Small intestine (tissue), 7 donors: ENCODE measurements around the gene PTPN11. TPM values are rescaled to one million over a fixed set of nuclear protein-coding genes. Genes with fewer than 3 reads are reported as not detected.
"Not testable (repeated sequence)": the region's sequence is repeated elsewhere in the genome, so short reads cannot be mapped to it uniquely, and the experiment has no call there.

Experiments
- DNase-seq, 2 donors: peaks; one replicate each; pipeline versions ENCODE4 v3.0.0 to v3.0.0-alpha.2; 2013
- FAIRE-seq: peaks from 2 replicates; lab custom pipeline; 2012; peaks lifted over from hg19 to GRCh38; lab: Jason Lieb, UNC
- H3K27ac ChIP-seq, 3 donors: one replicate each; pipeline ENCODE4 v1.5.1; 2013; ENCODE audit warnings: low read length in 2 of 3, mild to moderate bottlenecking in 2 of 3, control low read depth in 1 of 3, inconsistent platforms in 1 of 3, low read depth in 1 of 3, moderate library complexity in 1 of 3
- H3K27me3 ChIP-seq, 3 donors: one replicate each; pipeline ENCODE4 v1.6.1; 2013; ENCODE audit warnings: low read length in 3 of 3, inconsistent platforms in 1 of 3; ENCODE audit not compliant: control insufficient read depth in 3 of 3, insufficient read depth in 3 of 3
- H3K36me3 ChIP-seq, 3 donors: one replicate each; pipeline ENCODE4 v1.6.1; 2013; ENCODE audit warnings: low read length in 3 of 3, inconsistent platforms in 1 of 3, low read depth in 1 of 3, mild to moderate bottlenecking in 1 of 3, moderate library complexity in 1 of 3; ENCODE audit not compliant: control insufficient read depth in 3 of 3, insufficient read depth in 2 of 3
- H3K4me1 ChIP-seq, 3 donors: one replicate each; pipeline ENCODE4 v1.6.1; 2013; ENCODE audit warnings: low read length in 2 of 3, inconsistent platforms in 1 of 3, low read depth in 1 of 3, mild to moderate bottlenecking in 1 of 3, moderate library complexity in 1 of 3; ENCODE audit not compliant: control insufficient read depth in 3 of 3, insufficient read depth in 2 of 3
- H3K4me3 ChIP-seq, 3 donors: one replicate each; pipeline ENCODE4 v1.5.1; 2013; ENCODE audit warnings: low read length in 3 of 3, control low read depth in 1 of 3, inconsistent platforms in 1 of 3, low read depth in 1 of 3, mild to moderate bottlenecking in 1 of 3, moderate library complexity in 1 of 3
- H3K9me3 ChIP-seq, 2 donors: one replicate each; pipeline ENCODE4 v1.6.1; 2013; ENCODE audit warnings: low read depth in 1 of 2, low read length in 1 of 2; ENCODE audit not compliant: control insufficient read depth in 2 of 2, insufficient read depth in 1 of 2
- WGBS, 3 donors: extraction: QIAGEN DNeasy Blood & Tissue Kit; methylation state at CpG; one replicate each; pipeline ENCODE4 v1.1.7; 2013; 5-methylcytosine and 5-hydroxymethylcytosine counted together
- polyA plus RNA-seq, 4 donors: library from polyadenylated mRNA; stranded (reverse) in 3 of 4; unstranded in 1 of 4; fragments of 200-250 nt in 3 of 4; fragments of 120-200 nt in 1 of 4; gene quantifications; one replicate each; pipeline versions ENCODE4 v1.2.1 to v1.2.3, GENCODE V29; 2013
- donor health status: healthy with polysubstance abuse.
- donor health status: control.
- donor health status: control.
- donor health status: Bipolar disorder and iron deficiency.
- donor health status: healthy.

Gene PTPN11
- polyA plus RNA-seq, 4 donors, result 22.7 to 53.0 (median 28.2) TPM

- no peak overlapping the region for H3K4me3 ChIP-seq
- H3K27me3 ChIP-seq, result no peaks in the 10 kb centered on the region
- 63 to 73% (median 64%) methylated on average over 5 of the region's 5 CpGs for WGBS, 3 donors
- H3K27ac ChIP-seq, result no peak overlapping the region
- H3K4me1 ChIP-seq, result no peaks in the 10 kb centered on the region
- H3K36me3 ChIP-seq, result peaks cover 0 to 3% (median 0%) of the 10 kb centered on the region in 3 donors
- no peak for FAIRE-seq
- no peak for DNase-seq
- H3K9me3 ChIP-seq, result no peaks in the 10 kb centered on the region
Measured at GRCh38 chr12:112515868-112516267, 97.1 kb downstream of the PTPN11 start.

GRCh38 chr12:112517730-112518364 is 99.1 kb downstream of the PTPN11 start:
- no peaks in the 10 kb centered on the region for H3K4me1 ChIP-seq
- no peak overlapping the region for H3K27ac ChIP-seq
- FAIRE-seq, result no peak
- H3K4me3 ChIP-seq, result no peak overlapping the region
- H3K9me3 ChIP-seq, result no peaks in the 10 kb centered on the region
- H3K36me3 ChIP-seq, result no peaks in the 10 kb centered on the region
- WGBS, 3 donors, result 85 to 87% (median 86%) methylated on average over 7 of the region's 7 CpGs
- no peaks in the 10 kb centered on the region for H3K27me3 ChIP-seq
- DNase-seq, result no peak

GRCh38 chr12:112518365-112518735 is 99.6 kb downstream of the PTPN11 start:
- Histone ChIP-seq H3K4me1 (no peaks in the 10 kb centered on the region), H3K27ac (no peak overlapping the region), H3K4me3 (no peak overlapping the region), H3K27me3 (no peaks in the 10 kb centered on the region), H3K36me3 (no peaks in the 10 kb centered on the region), H3K9me3 (no peaks in the 10 kb centered on the region)
- no peak for DNase-seq
- FAIRE-seq, result no peak
- WGBS, 3 donors, result 78 to 81% (median 80%) methylated on average over 7 of the region's 7 CpGs

- H3K27ac ChIP-seq, H3K9me3 ChIP-seq, DNase-seq, H3K4me1 ChIP-seq, H3K36me3 ChIP-seq, FAIRE-seq, H3K27me3 ChIP-seq, H3K4me3 ChIP-seq: not testable (repeated sequence)
- WGBS, 3 donors, result 86 to 93% (median 92%) methylated on average over 13 to 26 of the region's 26 CpGs
Measured at GRCh38 chr12:112519841-112520340, 101.1 kb downstream of the PTPN11 start.

DNA sequence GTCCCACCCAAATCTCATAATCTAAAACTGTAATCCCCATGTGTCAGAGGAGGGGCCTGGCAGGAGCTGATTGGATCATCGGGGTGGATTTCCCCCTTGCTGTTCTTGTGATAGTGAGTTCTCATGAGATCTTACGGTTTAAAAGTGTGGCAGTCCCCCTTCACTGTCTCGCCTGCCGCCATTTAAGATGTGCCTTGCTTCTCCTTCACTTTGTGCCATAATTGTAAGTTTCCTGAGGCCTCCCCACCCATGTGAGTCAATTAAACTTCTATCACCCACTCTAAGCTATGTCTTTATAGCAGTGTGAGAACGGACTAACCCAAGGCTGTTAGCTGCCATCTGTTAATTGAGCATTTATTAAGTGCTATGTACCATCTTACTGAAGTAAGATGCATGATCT is 105.1 kb downstream of the PTPN11 start:
- FAIRE-seq, result no peak

DNA sequence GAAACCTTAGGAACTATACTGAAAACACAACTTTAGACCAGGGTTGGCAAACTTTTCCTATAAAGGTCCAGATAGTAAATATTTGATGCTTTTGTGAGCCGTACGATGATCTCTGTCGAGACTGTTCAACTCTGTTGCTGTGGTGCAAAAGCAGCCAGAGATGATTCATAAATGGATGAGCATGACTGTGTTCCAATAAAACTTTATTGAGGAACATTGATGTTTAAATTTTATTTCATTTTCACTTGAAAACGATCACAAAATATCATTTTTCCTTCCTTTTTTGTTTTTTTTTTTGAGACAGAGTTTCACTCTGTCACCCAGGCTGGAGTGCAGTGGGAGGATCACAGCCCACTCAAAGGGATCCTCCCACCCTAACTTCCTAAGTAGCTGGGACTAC is 105.5 kb downstream of the PTPN11 start:
- FAIRE-seq, result no peak
- no peaks in the 10 kb centered on the region for H3K9me3 ChIP-seq
- DNase-seq, result no peak
- H3K36me3 ChIP-seq, result no peaks in the 10 kb centered on the region
- 88 to 95% (median 94%) methylated on average over 4 of the region's 4 CpGs for WGBS, 3 donors
- H3K4me3 ChIP-seq, result no peak overlapping the region
- H3K4me1 ChIP-seq, result no peaks in the 10 kb centered on the region
- H3K27me3 ChIP-seq, result no peaks in the 10 kb centered on the region
- H3K27ac ChIP-seq, result no peak overlapping the region

More for the DNA sequence above, 105.1 kb downstream of the PTPN11 start:
- H3K9me3 ChIP-seq, result no peaks in the 10 kb centered on the region
- no peak for DNase-seq
- no peaks in the 10 kb centered on the region for H3K4me1 ChIP-seq
- WGBS, 3 donors, result 88 to 93% (median 93%) methylated on average over 5 of the region's 5 CpGs
- no peak overlapping the region for H3K4me3 ChIP-seq
- no peak overlapping the region for H3K27ac ChIP-seq
- no peaks in the 10 kb centered on the region for H3K36me3 ChIP-seq
- H3K27me3 ChIP-seq, result no peaks in the 10 kb centered on the region

- no peak overlapping the region for H3K27ac ChIP-seq
- WGBS, 3 donors, result 47 to 63% (median 52%) methylated on average over 5 of the region's 5 CpGs
- no peak for FAIRE-seq
- no peaks in the 10 kb centered on the region for H3K27me3 ChIP-seq
- H3K9me3 ChIP-seq, result no peaks in the 10 kb centered on the region
- no peak overlapping the region for H3K4me3 ChIP-seq
- DNase-seq, result no peak
- no peaks in the 10 kb centered on the region for H3K4me1 ChIP-seq
- H3K36me3 ChIP-seq, result no peaks in the 10 kb centered on the region
Measured at GRCh38 chr12:112524676-112525425, 106.1 kb downstream of the PTPN11 start.

GRCh38 chr12:112525426-112525809 is 106.7 kb downstream of the PTPN11 start:
- H3K4me1 ChIP-seq, result no peaks in the 10 kb centered on the region
- no peak overlapping the region for H3K27ac ChIP-seq
- no peak for DNase-seq
- no peaks in the 10 kb centered on the region for H3K9me3 ChIP-seq
- no peaks in the 10 kb centered on the region for H3K36me3 ChIP-seq
- no peaks in the 10 kb centered on the region for H3K27me3 ChIP-seq
- no peak overlapping the region for H3K4me3 ChIP-seq
- WGBS, 3 donors, result 75 to 90% (median 83%) methylated on average over 6 of the region's 6 CpGs
- no peak for FAIRE-seq
